ENCODE measurements around the gene AGAP3.
"Not testable (repeated sequence)": the region's sequence is repeated elsewhere in the genome, so short reads cannot be mapped to it uniquely, and the experiment has no call there.

The AGAP3 gene

DNA sequence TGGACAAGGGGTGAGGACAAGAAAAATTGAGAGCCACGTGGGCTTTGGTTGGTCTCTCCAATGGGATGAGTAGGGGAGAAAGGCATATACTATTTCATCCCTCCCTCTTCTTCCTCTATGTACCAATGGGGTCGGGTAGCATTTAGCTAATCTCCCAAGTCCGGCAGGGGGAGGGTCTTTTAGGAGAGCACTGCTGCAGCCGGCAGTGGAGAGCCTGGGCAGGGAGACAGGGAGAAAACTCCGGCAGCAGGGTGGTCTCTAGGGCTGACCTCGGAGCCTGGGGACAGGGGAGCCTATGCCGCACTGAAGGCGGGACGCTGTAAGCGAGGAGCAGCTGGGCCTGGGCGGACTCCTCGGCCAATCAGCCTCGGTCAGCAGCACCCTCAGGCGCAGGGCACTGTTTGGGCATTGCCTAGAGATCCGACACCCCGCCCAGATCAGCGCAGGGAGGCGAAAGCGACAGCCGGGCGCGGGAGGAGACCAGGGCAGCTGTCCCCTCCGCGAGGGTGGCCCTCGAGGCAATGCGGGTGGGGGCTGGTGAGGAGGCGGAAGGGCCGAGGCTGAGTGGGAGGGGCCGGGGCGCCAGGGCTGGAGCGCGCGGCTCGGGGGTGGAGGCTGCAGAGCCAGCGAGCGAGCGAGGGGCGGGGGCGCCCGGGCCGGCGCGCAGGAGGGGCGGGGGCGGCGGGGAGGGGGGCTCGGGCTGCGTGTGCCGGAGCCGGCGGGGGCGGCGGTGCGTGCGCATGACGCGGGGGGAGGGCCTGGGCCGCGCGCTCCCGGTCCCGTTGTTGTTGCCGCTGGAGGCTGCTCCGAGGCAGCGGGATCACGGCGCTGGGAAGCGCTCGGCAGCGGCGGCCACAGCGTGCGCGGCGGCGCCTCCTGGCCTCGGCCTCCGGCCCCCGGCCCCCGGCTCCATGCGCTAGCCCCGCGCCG, at the start of gene AGAP3:
Gene AGAP3 (plus strand): TSS at position 785 of the 930 bp plus-strand sequence. CDS start 267 bp downstream, outside the sequence.
- DNase-seq (ENCODE audit: low read depth): no peak

DNA sequence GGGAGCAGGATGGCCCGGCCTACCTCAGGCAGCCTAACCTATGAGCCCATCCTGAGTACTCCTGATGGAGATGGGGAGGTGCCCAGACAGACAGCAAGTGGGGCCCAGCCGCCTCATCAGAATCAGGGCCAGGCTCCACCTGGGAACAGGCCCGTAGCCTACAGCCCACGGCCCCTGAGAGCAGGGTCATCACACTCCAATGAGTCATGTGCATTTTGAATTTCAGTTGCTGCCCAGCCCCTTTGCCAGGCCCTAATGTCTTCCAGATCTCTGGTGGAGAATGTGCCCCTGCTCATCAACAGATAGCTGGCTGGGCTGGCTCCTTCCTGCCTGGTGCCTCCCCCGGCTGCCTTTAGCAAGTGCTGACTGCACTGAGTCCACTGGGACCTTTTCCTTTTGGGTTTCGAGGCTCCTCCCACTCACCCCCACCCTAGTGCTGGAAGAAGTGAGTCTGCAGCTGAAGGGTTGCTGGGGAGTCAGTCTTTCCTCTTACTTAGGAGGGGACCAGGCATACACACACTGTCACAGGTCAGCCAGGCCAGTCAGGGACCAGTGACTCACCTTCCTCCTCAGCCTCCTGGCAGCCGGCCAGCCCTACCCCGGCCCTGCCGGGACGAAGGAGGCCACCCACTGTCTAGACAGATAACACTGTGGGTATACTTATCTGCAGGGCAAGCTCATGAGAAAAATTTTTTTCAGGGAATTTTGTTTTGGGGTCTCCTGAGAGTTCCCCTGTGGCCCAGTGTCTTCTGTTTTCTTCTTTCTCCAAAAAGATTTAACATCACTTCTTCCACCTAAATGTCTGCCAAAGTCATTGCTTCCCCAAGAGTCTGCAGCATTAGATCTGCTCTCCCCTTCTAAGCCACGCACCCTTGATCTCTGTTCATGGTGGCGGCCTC, 47.1 kb upstream of the AGAP3 start:
- peak; percentile 65 for DNase-seq (ENCODE audit: low read depth)

DNA sequence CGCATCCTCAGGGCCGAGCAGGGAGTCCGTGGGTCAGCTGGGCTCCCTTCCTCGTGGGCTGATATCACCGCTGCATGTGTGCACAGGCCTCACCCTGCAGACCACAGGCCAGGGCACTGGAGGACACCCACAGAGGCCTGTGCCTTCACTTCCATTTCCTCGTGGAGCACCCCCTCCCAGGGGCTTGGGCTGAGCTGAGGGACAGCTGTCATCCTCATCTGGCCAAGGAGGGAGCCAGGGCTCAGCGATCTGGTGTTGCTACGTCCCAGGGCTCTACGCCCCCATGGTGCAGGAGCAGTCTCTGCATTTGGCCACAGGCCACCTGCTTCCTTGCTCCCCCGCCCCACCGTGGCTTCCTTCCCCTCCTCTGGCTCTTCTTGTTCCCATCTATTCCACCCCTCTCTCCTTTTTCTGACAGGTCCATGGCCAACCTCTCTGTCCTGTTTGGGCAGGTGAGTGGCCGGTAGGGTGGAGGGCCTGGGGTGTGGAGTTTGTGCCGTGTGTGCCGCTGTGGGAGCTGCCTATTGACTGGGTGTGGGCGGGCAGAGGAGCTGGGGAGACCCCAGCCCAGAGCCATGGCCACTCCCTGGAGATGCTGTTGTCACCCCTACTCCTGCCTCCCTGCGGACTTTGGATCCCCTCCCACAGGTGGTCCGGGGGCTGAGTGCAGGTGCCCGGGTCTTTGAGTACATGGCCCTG, 46.3 kb upstream of the AGAP3 start:
- DNase-seq (ENCODE audit: low read depth): no peak

DNA sequence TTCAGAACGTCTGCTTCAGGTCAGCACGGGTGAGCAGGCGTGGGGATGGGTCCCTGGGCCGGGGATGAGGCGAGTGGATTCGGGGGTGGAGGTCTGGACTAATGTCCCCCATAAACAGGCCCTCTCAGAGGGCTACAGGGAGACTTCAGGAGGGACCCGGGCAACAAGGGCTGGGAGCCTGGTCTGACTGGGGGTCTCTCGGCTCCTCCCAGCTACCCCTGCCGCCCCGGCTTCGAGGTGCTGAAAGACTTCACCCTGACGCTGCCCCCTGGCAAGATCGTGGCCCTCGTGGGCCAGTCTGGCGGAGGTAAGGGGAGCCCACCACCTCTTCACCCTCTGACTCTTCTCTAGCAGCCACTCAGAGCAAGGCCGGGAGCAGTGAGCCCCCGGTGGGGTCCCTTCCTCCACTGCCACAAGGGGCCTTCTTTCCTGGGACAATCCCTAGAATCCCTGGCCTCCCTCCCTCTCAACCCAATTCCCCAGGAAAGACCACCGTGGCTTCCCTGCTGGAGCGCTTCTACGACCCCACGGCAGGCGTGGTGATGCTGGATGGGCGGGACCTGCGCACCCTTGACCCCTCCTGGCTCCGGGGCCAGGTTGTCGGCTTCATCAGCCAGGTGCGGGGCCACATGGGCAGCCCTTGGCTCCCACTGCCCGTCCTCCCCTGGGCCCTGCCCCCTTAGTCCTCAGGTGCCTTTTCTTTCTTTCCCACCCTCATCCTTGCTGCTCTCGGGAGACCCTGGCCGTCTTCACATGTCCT, 45.5 kb upstream of the AGAP3 start:
- DNase-seq (ENCODE audit: low read depth): no peak

DNA sequence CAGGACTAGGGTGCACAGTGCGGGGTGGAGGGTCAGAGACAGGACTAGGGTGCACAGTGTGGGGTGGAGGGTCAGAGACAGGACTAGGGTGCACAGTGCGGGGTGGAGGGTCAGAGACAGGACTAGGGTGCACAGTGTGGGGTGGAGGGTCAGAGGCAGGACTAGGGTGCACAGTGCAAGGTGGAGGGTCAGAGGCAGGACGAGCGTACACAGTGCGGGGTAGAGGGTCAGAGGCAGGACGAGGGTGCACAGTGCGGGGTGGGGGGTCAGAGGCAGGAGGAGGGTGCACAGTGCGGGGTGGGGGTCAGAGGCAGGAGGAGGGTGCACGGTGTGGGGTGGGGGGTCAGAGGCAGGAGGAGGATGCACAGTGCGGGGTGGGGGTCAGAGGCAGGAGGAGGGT, 42.8 kb upstream of the AGAP3 start:
- not testable (repeated sequence) for DNase-seq (ENCODE audit: low read depth)

DNA sequence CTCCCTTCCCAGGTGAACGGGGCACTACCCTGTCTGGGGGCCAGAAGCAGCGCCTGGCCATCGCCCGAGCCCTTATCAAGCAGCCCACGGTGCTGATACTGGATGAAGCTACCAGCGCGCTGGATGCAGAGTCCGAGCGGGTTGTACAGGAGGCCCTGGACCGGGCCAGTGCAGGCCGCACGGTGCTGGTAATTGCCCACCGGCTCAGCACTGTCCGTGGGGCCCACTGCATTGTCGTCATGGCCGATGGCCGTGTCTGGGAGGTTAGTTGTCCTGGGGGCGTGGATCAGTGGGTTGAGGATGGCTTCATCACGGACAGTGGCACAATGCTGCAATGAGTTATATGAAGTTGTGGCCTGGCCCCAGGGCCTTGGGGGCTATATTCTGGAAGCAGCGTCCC, 42.3 kb upstream of the AGAP3 start:
- no peak for DNase-seq (ENCODE audit: low read depth)

DNA sequence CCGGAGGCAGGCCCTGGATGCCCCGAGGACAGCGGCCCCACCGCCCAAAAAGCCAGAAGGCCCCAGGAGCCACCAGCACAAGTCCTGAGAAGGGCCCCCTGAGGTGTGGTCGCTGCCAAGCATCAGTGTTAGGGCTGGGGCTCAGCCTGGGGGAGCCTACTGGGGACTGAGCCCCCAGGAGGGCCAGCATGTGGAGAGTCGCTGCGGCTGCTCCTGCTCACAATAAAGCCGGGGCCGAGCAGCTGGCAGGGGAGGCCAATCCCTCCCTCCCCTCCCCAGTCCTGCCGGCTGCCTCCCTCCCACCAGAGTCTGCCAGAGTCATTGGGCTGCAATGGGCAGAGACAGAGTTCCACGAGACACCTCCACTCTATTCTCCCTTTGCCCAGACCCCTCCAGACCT, 41.0 kb upstream of the AGAP3 start:
- DNase-seq (ENCODE audit: low read depth): no peak

DNA sequence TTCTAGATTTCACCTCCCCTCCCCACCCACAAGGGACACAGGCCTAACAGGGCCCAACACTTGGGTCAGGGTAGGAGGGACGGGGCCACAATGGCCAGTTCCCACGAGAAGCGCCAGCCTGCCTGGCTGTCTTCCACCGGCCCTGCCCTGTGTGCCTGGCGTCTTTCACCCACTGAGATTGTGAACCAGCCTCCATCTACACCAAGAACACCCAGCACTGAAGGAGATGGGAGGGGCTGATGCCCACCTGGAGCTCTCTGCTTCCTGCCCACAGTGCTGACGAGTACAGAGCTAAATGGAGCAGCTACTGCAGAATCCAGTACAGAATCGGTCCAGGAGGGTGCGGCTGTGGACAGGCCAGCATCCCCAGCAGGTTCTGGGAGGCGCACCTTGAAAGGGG, 40.3 kb upstream of the AGAP3 start:
- no peak for DNase-seq (ENCODE audit: low read depth)

DNA sequence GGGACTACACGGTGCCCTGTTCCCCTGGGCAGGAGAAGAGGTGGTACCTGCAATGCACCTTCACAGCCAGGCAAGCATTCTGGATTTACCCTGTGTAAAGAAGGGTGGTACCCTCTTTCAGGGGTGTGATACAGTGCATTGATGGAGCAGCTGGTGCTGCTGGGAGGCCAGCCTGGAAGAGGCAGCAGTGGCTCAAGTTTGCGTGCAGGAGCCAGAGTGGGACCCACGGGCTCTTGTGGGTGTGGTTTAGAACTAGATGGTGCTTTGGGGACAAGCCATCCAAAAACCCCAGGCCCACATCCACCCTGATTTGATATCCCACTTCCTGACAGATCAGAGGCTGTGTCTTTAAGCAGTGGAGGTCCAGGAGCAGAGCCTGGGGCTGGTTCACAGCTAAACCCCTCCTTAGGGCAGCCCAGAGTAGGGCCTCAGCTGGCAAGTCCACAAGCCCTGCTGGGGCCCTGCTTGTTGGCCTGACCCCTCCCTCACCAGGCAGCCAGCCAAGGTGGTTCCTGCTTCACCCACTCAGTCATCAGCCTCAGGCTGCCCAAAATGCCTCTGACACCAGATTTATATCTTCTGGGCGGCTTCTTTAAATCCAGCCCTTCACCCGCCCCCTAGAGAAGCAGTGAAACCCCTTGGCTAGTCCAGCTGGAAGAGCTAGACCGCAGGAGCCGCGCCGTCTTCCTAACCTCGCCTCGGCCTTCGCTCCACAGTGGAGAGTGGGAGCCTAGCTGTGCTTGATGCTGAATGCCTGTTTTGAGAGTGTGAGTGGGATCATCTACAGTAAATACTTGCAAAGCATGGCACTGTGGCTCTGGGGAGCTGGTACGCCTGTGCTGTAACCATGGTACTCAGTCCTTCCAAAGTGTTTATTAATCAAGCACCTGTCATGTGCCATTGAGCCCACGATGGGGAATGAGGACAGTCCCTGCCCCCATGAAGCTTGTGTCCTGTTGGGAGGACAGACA, 39.4 kb upstream of the AGAP3 start:
- DNase-seq (ENCODE audit: low read depth): no peak

DNA sequence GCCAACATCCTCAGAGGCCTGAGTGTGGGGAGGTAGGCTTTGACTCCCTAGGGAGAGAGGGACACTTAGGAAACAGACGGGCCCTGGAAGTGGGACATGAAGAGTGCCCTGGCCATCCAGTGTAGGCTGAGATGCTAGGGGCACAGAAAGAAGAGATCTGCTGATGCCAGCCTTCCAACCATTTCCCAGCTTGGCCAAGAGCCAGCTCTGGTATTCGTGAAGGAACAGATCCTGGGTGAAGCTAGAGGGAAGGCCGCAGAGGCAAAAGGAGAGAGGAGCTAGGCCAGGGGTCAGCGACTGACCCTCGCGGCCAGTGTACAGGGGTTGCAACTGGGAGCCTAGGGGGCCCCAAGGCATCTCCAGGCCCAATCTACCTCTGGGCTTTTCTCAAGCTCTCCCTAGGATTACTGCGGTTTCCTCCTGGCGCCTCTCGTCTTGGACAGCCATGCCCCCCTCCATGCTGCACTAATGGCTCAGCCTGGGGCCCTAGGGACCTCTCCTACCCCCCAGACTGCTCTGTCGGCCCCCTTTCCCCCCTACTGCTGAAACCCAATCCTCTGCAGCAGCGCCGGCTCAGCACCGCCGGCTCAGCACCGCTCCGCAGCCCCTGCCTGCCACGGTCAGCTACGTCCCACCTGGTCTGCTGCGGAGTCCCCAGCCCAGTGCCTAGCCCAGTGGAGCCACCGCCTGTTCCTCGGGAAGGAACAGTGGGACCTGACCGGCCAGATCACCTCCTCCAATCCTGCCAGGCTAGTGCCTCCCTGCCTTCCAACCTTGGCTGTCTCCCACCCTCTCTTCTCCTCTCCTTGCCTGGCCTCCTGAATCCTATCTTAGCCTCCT, 38.1 kb upstream of the AGAP3 start, which contains the start of gene ASIC3:
Gene ASIC3 (plus strand): TSS at position 556 of the 840 bp plus-strand sequence. CDS start 355 bp downstream, outside the sequence.
- no peak for DNase-seq (ENCODE audit: low read depth)

DNA sequence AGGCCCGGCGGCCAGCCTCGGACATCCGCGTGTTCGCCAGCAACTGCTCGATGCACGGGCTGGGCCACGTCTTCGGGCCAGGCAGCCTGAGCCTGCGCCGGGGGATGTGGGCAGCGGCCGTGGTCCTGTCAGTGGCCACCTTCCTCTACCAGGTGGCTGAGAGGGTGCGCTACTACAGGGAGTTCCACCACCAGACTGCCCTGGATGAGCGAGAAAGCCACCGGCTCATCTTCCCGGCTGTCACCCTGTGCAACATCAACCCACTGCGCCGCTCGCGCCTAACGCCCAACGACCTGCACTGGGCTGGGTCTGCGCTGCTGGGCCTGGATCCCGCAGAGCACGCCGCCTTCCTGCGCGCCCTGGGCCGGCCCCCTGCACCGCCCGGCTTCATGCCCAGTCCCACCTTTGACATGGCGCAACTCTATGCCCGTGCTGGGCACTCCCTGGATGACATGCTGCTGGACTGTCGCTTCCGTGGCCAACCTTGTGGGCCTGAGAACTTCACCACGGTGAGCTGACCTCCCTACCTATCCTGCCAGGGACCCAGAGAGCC, 37.3 kb upstream of the AGAP3 start:
- no peak for DNase-seq (ENCODE audit: low read depth)

DNA sequence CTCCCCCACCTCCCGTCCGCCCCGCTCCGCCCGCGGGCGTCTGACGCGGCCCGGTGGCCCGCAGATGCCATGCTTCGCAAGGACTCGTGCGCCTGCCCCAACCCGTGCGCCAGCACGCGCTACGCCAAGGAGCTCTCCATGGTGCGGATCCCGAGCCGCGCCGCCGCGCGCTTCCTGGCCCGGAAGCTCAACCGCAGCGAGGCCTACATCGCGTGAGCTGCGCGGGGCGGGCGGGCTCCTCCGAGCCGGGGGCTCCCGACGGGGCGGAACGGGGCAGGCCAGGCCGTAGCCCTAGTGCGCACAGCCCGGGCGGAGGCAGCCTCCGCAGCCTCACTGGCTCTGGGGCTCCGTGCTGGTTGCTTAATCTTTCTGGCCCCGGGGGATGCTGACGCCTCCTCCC, 35.2 kb upstream of the AGAP3 start:
- no peak for DNase-seq (ENCODE audit: low read depth)

DNA sequence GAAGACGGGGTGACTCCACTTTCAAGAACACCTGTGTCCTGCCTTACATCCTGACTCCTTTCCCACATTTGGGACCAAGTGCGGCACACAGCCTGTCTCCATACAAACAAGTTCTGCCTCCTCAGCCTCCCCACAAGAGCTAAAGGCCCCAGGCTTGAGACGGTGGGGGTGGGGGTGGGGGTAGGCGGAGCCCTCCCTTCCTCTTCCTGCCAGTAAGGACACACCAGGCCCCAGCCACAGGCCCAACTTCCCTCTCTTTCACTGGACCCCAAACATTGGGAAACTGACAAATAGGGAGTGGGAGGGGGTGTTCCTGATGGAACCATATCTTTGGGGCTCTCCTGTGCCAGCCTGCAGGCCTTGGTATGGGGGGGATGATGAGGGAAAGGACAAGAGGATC, 33.2 kb upstream of the AGAP3 start:
- DNase-seq (ENCODE audit: low read depth): no peak

DNA sequence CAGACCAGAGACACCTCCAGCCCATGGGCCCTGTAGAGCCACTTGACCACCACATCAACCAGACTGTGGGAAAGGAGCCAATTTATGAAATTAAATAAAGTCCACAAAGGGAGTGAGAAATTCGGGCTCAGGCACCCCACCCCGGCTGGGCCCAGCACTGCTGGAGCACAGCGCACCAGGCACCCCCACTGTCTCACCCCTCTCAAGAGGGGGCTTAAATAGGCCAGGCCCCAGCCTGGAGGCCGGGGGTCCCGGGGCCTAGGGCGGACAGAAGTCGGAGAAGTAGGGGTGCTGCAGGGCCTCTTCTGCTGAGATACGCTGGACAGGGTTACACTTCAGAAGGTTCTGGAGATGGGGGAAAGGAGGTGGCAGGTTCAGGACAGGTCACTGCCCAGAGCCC, 32.5 kb upstream of the AGAP3 start:
- DNase-seq (ENCODE audit: low read depth): no peak

DNA sequence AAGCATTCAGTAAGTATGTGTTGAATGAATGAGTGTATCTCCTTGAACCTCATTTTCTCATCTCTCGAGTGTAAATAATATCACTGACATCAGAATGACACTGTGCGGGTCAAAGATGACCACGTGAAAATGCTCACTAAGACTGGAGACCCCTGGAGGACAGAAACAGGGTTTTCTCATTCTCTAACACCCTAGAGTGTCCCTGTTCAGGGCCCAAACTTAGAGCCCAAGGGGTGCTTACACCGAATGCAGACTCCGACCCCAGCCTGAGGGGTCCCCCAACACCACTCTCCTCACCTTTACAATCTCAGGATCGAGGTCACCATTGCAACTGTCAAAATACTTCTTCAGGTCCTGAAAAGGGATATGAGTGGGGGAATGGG, 30.0 kb upstream of the AGAP3 start:
- no peak for DNase-seq (ENCODE audit: low read depth)

DNA sequence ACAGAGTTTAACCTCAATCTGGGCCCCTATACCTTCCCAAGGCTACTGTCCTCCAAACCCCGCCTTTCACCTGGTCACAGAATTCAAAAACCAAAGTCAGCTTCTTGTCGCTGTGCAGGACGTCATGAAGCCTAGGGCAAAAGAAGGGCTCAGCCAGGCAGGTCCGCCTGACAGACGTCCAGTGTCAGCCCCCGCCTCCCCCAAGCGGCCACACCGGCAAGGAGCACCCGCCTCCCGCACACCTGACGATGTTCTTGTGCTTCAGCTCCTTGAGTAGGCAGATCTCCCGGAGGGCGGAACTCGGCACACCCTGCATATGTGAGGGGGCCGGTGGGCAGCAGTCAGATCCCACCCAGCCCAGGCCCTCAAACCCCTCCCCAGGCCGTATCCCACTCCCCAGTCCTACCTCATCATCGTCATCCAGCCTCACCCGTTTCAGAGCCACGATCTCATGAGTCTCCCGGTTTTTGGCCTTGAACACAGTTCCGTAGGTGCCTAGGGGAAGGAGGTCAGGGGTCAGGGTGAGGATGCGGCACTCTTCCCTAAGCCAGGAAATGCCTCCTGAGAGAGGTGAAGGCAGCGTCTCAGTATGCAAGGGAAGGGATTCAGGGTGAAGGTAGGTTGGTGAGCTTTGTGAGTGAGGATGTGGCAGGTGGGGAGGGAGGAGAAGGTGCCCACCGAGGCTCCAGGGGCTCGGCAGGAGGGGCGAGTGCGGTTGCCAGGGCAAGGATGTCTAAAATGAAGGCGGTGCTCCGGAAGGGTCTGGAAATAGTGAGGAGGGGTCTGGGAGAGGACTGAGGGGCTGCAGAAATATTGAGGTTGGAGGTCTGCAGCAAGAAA, 29.4 kb upstream of the AGAP3 start:
- DNase-seq (ENCODE audit: low read depth): no peak

DNA sequence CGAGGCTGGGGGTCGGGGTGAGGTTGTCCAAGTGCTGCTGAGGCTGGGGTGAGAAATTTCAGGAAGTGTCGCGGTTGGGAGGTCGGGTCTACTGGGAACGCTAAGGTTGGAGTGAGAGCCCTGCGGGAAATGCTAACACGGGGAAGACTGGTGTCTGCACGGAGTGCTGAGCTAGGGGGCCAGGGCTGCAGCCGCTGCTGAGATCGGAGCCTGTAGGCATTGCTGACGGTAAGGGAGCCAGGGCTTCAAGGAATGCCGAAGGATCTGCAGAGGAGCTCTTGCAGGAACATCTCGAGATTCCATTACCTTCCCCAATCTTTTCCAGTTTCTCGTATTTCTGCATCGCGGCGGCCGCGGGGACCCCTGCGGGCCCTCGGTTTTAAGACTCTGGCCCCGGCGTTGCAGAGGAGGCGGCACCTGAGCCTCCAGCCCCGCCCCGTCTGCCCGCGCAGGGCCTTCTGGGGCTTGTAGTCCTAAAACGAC, 28.7 kb upstream of the AGAP3 start, which contains the start of gene CDK5:
Gene CDK5 (minus strand): TSS at position 392 of the 483 bp plus-strand sequence. CDS start 49 bp downstream, at position 343.
- DNase-seq (ENCODE audit: low read depth): no peak

All from HS-27A (cell line).